ENCODE measurements around the gene UGT8. TPM values are rescaled to one million over a fixed set of nuclear protein-coding genes. Genes with fewer than 3 reads are reported as not detected.
"Not testable (repeated sequence)": the region's sequence is repeated elsewhere in the genome, so short reads cannot be mapped to it uniquely, and the experiment has no call there.

Gene UGT8
- polyA plus RNA-seq, 1 experiment: not detected

DNA sequence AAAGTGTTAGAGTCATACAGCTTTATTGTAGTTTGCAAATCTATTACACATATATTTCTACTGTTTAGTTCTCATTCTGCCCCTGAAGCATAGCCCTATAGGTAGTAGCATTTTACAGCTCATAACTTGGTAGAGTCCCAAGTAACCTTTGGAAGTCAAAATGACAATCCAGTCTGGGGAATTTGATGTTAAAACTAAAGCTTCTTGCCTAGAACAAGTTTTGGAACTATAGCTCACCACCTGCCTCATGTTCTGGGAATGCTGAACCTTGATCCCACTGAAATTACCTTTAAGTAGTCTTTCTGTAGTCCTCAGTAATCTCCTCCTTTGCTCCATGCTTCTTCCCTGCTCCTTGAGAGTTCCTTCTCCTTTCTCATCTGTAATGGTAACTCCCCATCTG is 8.4 kb downstream of the UGT8 start:
- TF ChIP-seq, protein P1, sequence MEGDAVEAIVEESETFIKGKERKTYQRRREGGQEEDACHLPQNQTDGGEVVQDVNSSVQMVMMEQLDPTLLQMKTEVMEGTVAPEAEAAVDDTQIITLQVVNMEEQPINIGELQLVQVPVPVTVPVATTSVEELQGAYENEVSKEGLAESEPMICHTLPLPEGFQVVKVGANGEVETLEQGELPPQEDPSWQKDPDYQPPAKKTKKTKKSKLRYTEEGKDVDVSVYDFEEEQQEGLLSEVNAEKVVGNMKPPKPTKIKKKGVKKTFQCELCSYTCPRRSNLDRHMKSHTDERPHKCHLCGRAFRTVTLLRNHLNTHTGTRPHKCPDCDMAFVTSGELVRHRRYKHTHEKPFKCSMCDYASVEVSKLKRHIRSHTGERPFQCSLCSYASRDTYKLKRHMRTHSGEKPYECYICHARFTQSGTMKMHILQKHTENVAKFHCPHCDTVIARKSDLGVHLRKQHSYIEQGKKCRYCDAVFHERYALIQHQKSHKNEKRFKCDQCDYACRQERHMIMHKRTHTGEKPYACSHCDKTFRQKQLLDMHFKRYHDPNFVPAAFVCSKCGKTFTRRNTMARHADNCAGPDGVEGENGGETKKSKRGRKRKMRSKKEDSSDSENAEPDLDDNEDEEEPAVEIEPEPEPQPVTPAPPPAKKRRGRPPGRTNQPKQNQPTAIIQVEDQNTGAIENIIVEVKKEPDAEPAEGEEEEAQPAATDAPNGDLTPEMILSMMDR (IDR thresholded peaks at IDR 0.05; ENCODE audit: low read depth, low read length): no peak
- Histone ChIP-seq H3K4me3 (ENCODE audit: low read depth, low read length) (no peak overlapping the region), H3K27ac (ENCODE audit: low read depth, low read length) (no peak overlapping the region), H3K9me3 (ENCODE audit: control insufficient read depth, insufficient read depth, low read length) (no peaks in the 10 kb centered on the region), H3K27me3 (ENCODE audit: control insufficient read depth, insufficient read depth, low read length) (no peaks in the 10 kb centered on the region)
- CTCF ChIA-PET: no interaction called here
- DNase-seq (ENCODE audit: low read depth, low spot score): no peak
- POLR2A ChIA-PET: no interaction called here

DNA sequence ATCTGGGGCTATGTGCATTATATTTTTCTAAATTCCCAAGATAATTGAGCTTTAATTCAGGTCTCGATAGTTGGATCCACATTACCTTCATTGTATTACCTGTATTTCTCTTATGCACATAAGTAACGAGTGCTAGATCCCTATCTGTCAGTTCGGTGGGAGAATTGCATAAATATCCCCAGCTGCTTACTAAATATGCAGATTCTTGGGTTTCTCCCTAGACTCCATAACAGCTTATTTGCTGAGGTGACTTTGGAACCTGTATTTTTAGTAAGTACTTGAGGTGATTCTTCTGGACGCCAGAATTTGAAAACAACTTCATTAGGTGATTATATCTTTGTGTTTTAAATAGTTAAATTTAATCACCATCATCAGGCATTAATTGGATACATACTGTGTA is 15.0 kb downstream of the UGT8 start:
- POLR2A ChIA-PET: no interaction called here

DNA sequence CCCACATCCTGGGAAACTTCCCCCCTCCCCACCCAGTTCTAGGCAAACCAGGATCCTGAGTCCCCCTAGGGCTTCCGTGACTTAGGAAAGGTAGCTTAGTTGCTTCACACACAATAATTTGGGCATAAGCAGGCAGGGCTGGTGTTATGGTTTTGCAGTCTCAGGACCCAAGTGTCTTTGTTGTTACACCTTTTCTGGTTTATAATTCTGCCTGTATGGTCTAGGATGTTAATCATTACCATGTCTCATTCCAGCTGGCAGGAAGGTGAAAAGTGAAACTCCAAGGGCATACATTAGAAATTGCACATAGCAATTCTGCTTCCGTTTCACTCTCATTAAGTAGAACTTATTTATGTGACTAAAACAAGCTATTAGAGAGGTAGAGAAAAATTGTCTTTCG is 16.8 kb downstream of the UGT8 start:
- CTCF ChIA-PET: no interaction called here
- POLR2A ChIA-PET: no interaction called here
- TF ChIP-seq, protein P1 (IDR thresholded peaks at IDR 0.05; ENCODE audit: low read depth, low read length): no peak

More for the DNA sequence above, 15.0 kb downstream of the UGT8 start:
- TF ChIP-seq, protein P1 (IDR thresholded peaks at IDR 0.05; ENCODE audit: low read depth, low read length): no peak
- Histone ChIP-seq H3K9me3 (ENCODE audit: control insufficient read depth, insufficient read depth, low read length) (no peaks in the 10 kb centered on the region), H3K4me3 (ENCODE audit: low read depth, low read length) (no peak overlapping the region), H3K27ac (ENCODE audit: low read depth, low read length) (no peak overlapping the region), H3K27me3 (ENCODE audit: control insufficient read depth, insufficient read depth, low read length) (no peaks in the 10 kb centered on the region)
- DNase-seq (ENCODE audit: low read depth, low spot score): no peak
- CTCF ChIA-PET: no interaction called here

DNA sequence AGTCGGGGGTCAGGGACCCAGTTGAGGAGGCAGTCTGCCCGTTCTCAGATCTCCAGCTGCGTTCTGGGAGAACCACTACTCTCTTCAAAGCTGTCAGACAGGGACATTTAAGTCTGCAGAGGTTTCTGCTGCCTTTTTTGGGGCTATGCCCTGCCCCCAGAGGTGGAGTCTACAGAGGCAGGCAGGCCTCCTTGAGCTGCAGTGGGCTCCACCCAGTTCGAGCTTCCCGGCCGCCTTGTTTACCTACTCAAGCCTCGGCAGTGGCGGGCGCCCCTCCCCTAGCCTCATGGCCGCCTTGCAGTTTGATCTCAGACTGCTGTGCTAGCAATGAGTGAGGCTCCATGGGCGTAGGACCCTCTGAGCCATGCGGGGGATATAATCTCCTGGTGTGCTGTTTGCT is 17.4 kb downstream of the UGT8 start:
- POLR2A ChIA-PET; H3K9me3 ChIP-seq (ENCODE audit: control insufficient read depth, insufficient read depth, low read length); CTCF ChIA-PET; H3K27me3 ChIP-seq (ENCODE audit: control insufficient read depth, insufficient read depth, low read length); H3K27ac ChIP-seq (ENCODE audit: low read depth, low read length); DNase-seq (ENCODE audit: low read depth, low spot score); H3K4me3 ChIP-seq (ENCODE audit: low read depth, low read length): not testable (repeated sequence)

More for the DNA sequence above, 16.8 kb downstream of the UGT8 start:
- no peak overlapping the region for H3K27ac ChIP-seq (ENCODE audit: low read depth, low read length)
- no peak overlapping the region for H3K4me3 ChIP-seq (ENCODE audit: low read depth, low read length)
- no peaks in the 10 kb centered on the region for H3K27me3 ChIP-seq (ENCODE audit: control insufficient read depth, insufficient read depth, low read length)
- H3K9me3 ChIP-seq (ENCODE audit: control insufficient read depth, insufficient read depth, low read length): no peaks in the 10 kb centered on the region
- no peak for DNase-seq (ENCODE audit: low read depth, low spot score)

DNA sequence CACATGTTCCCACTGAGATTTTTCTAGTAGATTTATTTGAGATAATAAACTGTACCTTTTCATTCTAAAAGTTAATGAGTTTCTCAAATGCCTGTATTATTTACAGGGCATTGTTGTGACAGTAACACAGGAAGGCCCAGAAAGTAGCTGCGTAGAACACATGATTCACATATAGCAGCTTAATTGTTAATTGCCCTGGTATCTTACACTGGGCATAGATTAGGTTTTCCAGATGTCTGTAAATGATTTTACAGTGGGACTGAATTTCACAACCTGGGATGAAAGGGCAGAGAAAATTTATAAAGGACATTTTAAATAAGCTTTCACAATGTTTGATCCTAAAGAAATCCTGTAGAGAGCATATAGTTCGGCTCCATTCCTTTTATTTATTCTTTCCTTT is 27.6 kb downstream of the UGT8 start:
- TF ChIP-seq, protein P1 (IDR thresholded peaks at IDR 0.05; ENCODE audit: low read depth, low read length): no peak
- no peaks in the 10 kb centered on the region for H3K27me3 ChIP-seq (ENCODE audit: control insufficient read depth, insufficient read depth, low read length)
- CTCF ChIA-PET: no interaction called here
- no peaks in the 10 kb centered on the region for H3K9me3 ChIP-seq (ENCODE audit: control insufficient read depth, insufficient read depth, low read length)
- POLR2A ChIA-PET: no interaction called here
- DNase-seq (ENCODE audit: low read depth, low spot score): no peak
- no peak overlapping the region for H3K27ac ChIP-seq (ENCODE audit: low read depth, low read length)
- no peak overlapping the region for H3K4me3 ChIP-seq (ENCODE audit: low read depth, low read length)

Data from AG04450 (cell line).